H1 (cell line): ENCODE data around the gene LMBR1. TPM values are rescaled to one million over a fixed set of nuclear protein-coding genes. Genes with fewer than 3 reads are reported as not detected.

Experiments
- BACH1 ChIP-seq: IDR thresholded peaks from 2 replicates; pipeline ENCODE4 v1.6.1; 2012; ENCODE audit warnings: low read length, improper control_type of control experiment
- BRCA1 ChIP-seq: IDR thresholded peaks from 2 replicates; pipeline ENCODE4 v1.6.1; 2012; ENCODE audit warnings: low read depth, low read length, improper control_type of control experiment
- POLR2A ChIP-seq, 2 experiments: IDR thresholded peaks; 1 replicate in 1 of 2; 2 replicates in 1 of 2; pipeline ENCODE4 v1.6.1; 2011; ENCODE audit warnings: low read depth in 2 of 2, low read length in 2 of 2, mild to moderate bottlenecking in 2 of 2; ENCODE audit errors: control extremely low read depth in 1 of 2
- TAF7 ChIP-seq: optimal IDR thresholded peaks from 2 replicates; pipeline ENCODE3; 2011; ENCODE audit warnings: low read depth, mild to moderate bottlenecking, inconsistent platforms, low read length, moderate library complexity, borderline replicate concordance
- polyA plus RNA-seq, 7 experiments: library from polyadenylated mRNA; depleted of rRNA in 3 of 7; stranded (reverse) in 5 of 7; unstranded in 2 of 7; fragments of >200 nt in 5 of 7; fragments of 200-250 nt in 2 of 7; gene quantifications; 1 replicate in 5 of 7; 2 replicates in 1 of 7; 4 replicates in 1 of 7; pipeline versions ENCODE4 v1.2.1 to v1.2.3, GENCODE V29; 2011 to 2013; ENCODE audit warnings: missing spikeins in 2 of 7, mixed read lengths in 2 of 7
- total RNA-seq: library from RNA; stranded (reverse); fragmentation: NEBNext Ultra II Directional; extraction: Animal tissue kit (Norgen Biotek cat#: 25700); gene quantifications from 2 replicates; pipeline ENCODE4 v1.2.1, GENCODE V29; 2021
- TF ChIP-seq, protein P1 (sequence below): fragments of 300-600 bp; sonication (generic); IDR thresholded peaks from 2 replicates; pipeline ENCODE4 v1.7.1; 2012; ENCODE audit warnings: low read length, moderate library complexity, mild to moderate bottlenecking, inconsistent platforms; ENCODE audit not compliant: insufficient replicate concordance
- TF ChIP-seq, protein P2 (sequence below), 3 experiments: IDR thresholded peaks; 1 replicate in 2 of 3; 2 replicates in 1 of 3; pipeline versions ENCODE4 v1.5.1 to v1.6.1; 2011; ENCODE audit warnings: low read length in 3 of 3, mild to moderate bottlenecking in 3 of 3, inconsistent platforms in 2 of 3, low read depth in 1 of 3, moderate library complexity in 1 of 3; ENCODE audit not compliant: insufficient read depth in 1 of 3; ENCODE audit errors: control extremely low read depth in 1 of 3
- TF ChIP-seq, protein P3 (sequence below): IDR thresholded peaks from 2 replicates; pipeline ENCODE4 v1.6.1; 2012; ENCODE audit warnings: low read length, inconsistent platforms

LMBR1 gene
- total and polyA plus RNA-seq, 2 of the 8 experiments (the other 6 are each of a cell fraction or from before 2014, with no cell fraction given), result 15.1 to 70.4 TPM

DNA sequence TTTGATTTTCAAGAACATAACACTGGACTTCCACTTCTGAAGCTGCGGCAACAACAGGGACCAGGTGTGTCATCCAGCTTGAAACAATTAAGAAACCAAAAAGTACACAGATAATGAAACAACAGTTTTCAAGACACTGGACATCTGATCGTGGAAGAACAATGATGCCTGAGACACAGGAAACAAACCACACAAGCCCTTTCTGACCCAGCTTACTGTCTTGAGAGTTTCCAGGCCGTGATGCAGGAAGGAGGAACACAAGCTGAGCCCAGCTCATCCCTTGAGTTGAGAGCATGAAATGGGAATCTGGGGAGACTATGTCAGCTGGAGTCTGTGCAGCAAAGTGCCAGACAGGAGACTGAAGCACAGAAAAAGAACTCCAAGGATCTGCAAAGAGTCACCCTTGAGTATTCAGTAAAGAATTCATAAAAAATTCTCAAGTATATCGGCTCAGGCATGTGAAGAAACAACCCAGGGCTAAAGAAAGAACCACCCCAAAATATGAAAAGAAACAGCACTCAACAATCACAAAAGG lies 160.8 kb downstream of the LMBR1 start (continued):
- TF ChIP-seq, protein P1, sequence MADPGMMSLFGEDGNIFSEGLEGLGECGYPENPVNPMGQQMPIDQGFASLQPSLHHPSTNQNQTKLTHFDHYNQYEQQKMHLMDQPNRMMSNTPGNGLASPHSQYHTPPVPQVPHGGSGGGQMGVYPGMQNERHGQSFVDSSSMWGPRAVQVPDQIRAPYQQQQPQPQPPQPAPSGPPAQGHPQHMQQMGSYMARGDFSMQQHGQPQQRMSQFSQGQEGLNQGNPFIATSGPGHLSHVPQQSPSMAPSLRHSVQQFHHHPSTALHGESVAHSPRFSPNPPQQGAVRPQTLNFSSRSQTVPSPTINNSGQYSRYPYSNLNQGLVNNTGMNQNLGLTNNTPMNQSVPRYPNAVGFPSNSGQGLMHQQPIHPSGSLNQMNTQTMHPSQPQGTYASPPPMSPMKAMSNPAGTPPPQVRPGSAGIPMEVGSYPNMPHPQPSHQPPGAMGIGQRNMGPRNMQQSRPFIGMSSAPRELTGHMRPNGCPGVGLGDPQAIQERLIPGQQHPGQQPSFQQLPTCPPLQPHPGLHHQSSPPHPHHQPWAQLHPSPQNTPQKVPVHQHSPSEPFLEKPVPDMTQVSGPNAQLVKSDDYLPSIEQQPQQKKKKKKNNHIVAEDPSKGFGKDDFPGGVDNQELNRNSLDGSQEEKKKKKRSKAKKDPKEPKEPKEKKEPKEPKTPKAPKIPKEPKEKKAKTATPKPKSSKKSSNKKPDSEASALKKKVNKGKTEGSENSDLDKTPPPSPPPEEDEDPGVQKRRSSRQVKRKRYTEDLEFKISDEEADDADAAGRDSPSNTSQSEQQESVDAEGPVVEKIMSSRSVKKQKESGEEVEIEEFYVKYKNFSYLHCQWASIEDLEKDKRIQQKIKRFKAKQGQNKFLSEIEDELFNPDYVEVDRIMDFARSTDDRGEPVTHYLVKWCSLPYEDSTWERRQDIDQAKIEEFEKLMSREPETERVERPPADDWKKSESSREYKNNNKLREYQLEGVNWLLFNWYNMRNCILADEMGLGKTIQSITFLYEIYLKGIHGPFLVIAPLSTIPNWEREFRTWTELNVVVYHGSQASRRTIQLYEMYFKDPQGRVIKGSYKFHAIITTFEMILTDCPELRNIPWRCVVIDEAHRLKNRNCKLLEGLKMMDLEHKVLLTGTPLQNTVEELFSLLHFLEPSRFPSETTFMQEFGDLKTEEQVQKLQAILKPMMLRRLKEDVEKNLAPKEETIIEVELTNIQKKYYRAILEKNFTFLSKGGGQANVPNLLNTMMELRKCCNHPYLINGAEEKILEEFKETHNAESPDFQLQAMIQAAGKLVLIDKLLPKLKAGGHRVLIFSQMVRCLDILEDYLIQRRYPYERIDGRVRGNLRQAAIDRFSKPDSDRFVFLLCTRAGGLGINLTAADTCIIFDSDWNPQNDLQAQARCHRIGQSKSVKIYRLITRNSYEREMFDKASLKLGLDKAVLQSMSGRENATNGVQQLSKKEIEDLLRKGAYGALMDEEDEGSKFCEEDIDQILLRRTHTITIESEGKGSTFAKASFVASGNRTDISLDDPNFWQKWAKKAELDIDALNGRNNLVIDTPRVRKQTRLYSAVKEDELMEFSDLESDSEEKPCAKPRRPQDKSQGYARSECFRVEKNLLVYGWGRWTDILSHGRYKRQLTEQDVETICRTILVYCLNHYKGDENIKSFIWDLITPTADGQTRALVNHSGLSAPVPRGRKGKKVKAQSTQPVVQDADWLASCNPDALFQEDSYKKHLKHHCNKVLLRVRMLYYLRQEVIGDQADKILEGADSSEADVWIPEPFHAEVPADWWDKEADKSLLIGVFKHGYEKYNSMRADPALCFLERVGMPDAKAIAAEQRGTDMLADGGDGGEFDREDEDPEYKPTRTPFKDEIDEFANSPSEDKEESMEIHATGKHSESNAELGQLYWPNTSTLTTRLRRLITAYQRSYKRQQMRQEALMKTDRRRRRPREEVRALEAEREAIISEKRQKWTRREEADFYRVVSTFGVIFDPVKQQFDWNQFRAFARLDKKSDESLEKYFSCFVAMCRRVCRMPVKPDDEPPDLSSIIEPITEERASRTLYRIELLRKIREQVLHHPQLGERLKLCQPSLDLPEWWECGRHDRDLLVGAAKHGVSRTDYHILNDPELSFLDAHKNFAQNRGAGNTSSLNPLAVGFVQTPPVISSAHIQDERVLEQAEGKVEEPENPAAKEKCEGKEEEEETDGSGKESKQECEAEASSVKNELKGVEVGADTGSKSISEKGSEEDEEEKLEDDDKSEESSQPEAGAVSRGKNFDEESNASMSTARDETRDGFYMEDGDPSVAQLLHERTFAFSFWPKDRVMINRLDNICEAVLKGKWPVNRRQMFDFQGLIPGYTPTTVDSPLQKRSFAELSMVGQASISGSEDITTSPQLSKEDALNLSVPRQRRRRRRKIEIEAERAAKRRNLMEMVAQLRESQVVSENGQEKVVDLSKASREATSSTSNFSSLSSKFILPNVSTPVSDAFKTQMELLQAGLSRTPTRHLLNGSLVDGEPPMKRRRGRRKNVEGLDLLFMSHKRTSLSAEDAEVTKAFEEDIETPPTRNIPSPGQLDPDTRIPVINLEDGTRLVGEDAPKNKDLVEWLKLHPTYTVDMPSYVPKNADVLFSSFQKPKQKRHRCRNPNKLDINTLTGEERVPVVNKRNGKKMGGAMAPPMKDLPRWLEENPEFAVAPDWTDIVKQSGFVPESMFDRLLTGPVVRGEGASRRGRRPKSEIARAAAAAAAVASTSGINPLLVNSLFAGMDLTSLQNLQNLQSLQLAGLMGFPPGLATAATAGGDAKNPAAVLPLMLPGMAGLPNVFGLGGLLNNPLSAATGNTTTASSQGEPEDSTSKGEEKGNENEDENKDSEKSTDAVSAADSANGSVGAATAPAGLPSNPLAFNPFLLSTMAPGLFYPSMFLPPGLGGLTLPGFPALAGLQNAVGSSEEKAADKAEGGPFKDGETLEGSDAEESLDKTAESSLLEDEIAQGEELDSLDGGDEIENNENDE, result no peak
- TF ChIP-seq BRCA1 (no peak), TAF7 (no peak), POLR2A (IDR thresholded peaks at IDR 0.05; ENCODE audit: control extremely low read depth in 1 of 2, low read depth in 2 of 2, low read length in 2 of 2) (no peak), BACH1 (no peak)
- TF ChIP-seq, protein P2, sequence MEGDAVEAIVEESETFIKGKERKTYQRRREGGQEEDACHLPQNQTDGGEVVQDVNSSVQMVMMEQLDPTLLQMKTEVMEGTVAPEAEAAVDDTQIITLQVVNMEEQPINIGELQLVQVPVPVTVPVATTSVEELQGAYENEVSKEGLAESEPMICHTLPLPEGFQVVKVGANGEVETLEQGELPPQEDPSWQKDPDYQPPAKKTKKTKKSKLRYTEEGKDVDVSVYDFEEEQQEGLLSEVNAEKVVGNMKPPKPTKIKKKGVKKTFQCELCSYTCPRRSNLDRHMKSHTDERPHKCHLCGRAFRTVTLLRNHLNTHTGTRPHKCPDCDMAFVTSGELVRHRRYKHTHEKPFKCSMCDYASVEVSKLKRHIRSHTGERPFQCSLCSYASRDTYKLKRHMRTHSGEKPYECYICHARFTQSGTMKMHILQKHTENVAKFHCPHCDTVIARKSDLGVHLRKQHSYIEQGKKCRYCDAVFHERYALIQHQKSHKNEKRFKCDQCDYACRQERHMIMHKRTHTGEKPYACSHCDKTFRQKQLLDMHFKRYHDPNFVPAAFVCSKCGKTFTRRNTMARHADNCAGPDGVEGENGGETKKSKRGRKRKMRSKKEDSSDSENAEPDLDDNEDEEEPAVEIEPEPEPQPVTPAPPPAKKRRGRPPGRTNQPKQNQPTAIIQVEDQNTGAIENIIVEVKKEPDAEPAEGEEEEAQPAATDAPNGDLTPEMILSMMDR (IDR thresholded peaks at IDR 0.05; ENCODE audit: control extremely low read depth in 1 of 3, insufficient read depth in 1 of 3, low read depth in 1 of 3, low read length in 3 of 3), result no peak
- TF ChIP-seq, protein P3, sequence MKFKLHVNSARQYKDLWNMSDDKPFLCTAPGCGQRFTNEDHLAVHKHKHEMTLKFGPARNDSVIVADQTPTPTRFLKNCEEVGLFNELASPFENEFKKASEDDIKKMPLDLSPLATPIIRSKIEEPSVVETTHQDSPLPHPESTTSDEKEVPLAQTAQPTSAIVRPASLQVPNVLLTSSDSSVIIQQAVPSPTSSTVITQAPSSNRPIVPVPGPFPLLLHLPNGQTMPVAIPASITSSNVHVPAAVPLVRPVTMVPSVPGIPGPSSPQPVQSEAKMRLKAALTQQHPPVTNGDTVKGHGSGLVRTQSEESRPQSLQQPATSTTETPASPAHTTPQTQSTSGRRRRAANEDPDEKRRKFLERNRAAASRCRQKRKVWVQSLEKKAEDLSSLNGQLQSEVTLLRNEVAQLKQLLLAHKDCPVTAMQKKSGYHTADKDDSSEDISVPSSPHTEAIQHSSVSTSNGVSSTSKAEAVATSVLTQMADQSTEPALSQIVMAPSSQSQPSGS, result no peak
